OCI-LY1 (cell line): Measurements from ENCODE around the gene LARP1.

Experiments
- EZH2 ChIP-seq: fragments of 200-600 bp; sonication (generic), shearing (Covaris generic); IDR thresholded peaks from 2 replicates; pipeline ENCODE4 v1.8.0; 2017; ENCODE audit warnings: borderline replicate concordance, mixed run types, mild to moderate bottlenecking, antibody characterized with exemption, low read length, moderate library complexity, mixed read lengths
- TF ChIP-seq, protein P1 (sequence below): fragments of 200-600 bp; sonication (generic), shearing (Covaris generic); IDR thresholded peaks from 2 replicates; pipeline ENCODE4 v1.5.1; 2017; ENCODE audit warnings: mild to moderate bottlenecking, antibody characterized with exemption, low read length, moderate library complexity, mixed read lengths

GRCh38 chr5:154791535-154791934, 36.4 kb downstream of the LARP1 start:
- TF ChIP-seq, protein P1, sequence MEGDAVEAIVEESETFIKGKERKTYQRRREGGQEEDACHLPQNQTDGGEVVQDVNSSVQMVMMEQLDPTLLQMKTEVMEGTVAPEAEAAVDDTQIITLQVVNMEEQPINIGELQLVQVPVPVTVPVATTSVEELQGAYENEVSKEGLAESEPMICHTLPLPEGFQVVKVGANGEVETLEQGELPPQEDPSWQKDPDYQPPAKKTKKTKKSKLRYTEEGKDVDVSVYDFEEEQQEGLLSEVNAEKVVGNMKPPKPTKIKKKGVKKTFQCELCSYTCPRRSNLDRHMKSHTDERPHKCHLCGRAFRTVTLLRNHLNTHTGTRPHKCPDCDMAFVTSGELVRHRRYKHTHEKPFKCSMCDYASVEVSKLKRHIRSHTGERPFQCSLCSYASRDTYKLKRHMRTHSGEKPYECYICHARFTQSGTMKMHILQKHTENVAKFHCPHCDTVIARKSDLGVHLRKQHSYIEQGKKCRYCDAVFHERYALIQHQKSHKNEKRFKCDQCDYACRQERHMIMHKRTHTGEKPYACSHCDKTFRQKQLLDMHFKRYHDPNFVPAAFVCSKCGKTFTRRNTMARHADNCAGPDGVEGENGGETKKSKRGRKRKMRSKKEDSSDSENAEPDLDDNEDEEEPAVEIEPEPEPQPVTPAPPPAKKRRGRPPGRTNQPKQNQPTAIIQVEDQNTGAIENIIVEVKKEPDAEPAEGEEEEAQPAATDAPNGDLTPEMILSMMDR = no peak
- no peak for TF ChIP-seq EZH2
